ENCODE results near the gene ABCB8. TPM values are rescaled to one million over a fixed set of nuclear protein-coding genes. Genes with fewer than 3 reads are reported as not detected.
"Not testable (repeated sequence)": the region's sequence is repeated elsewhere in the genome, so short reads cannot be mapped to it uniquely, and the experiment has no call there.

ABCB8 gene
- total and polyA plus RNA-seq, 2 donors (not counting 3 experiments of a cell fraction or from before 2014, with no cell fraction given): 38.0 to 46.3 TPM

- TF ChIP-seq GATA2 (IDR thresholded peaks at IDR 0.05; ENCODE audit: insufficient read depth, insufficient read length, low read depth, low read length) (no peak), CTCF (IDR thresholded peaks at IDR 0.05; ENCODE audit: extremely low read depth in 1 of 2, insufficient read depth in 1 of 2, low read depth in 1 of 2, low read length in 2 of 2) (no peak), POLR2AphosphoS5 (IDR thresholded peaks at IDR 0.05; ENCODE audit: insufficient read depth, low read depth, low read length) (no peak), MYC (IDR thresholded peaks at IDR 0.05; ENCODE audit: low read depth, low read length) (no peak), JUN (IDR thresholded peaks at IDR 0.05; ENCODE audit: borderline replicate concordance, insufficient read depth, insufficient read length, low read depth) (no peak), MAX (IDR thresholded peaks at IDR 0.05; ENCODE audit: insufficient read depth, insufficient read length) (no peak), EZH2 (IDR thresholded peaks at IDR 0.05; ENCODE audit: borderline replicate concordance, low read depth, low read length, severe bottlenecking) (no peak), POLR2A (IDR thresholded peaks at IDR 0.05; ENCODE audit: low read depth, low read length) (no peak), FOS (IDR thresholded peaks at IDR 0.05; ENCODE audit: borderline replicate concordance, insufficient read depth, low read length) (no peak)
- Histone ChIP-seq H3K9me1 (replicated peaks; ENCODE audit: control insufficient read depth, extremely low read depth, insufficient read depth, low read length) (no peaks in the 10 kb centered on the region), H4K20me1 (replicated peaks; ENCODE audit: control insufficient read depth, extremely low read depth, insufficient read depth, low read length) (no peaks in the 10 kb centered on the region), H3K4me1 (ENCODE audit: control insufficient read depth, extremely low read depth, insufficient read depth, low read length) (peaks cover 20% of the 10 kb centered on the region), H3K9ac (replicated peaks; ENCODE audit: extremely low read depth, insufficient read depth, low read length) (no peak overlapping the region), H3K4me3 (replicated peaks in 1 of 3; ENCODE audit: insufficient read depth in 1 of 3, low read depth in 1 of 3, low read length in 3 of 3) (no peak overlapping the region), H3K9me3 (replicated peaks; ENCODE audit: control insufficient read depth, insufficient read depth, low read length) (no peaks in the 10 kb centered on the region), H3K27me3 (ENCODE audit: control insufficient read depth in 2 of 2, insufficient read depth in 2 of 2, low read length in 2 of 2) (no peaks in the 10 kb centered on the region), H3K27ac (ENCODE audit: insufficient read depth, low read depth, low read length) (no peak overlapping the region), H3K79me2 (ENCODE audit: control insufficient read depth, insufficient read depth, low read length) (no peaks in the 10 kb centered on the region), H2AFZ (ENCODE audit: low read depth, low read length) (no peak overlapping the region), H3K36me3 (ENCODE audit: control insufficient read depth in 2 of 2, extremely low read depth in 1 of 2, insufficient read depth in 2 of 2, low read length in 2 of 2) (peaks cover 0 to 6% of the 10 kb centered on the region in 2 experiments), H3K4me2 (ENCODE audit: insufficient read depth, low read length) (no peak overlapping the region)
- DNase-seq (ENCODE audit: low read depth, low spot score): no peak
- ChIA-PET CTCF (interaction anchor here (1.0 kb wide), 1 partner anchor 22 kb away, joined by 3 read pairs; no protein-coding TSS in a partner anchor), POLR2A (interaction anchor here (1.1 kb wide), 1 partner anchor 10 kb away, joined by 3 read pairs; no protein-coding TSS in a partner anchor)
- BruUV-seq (replicated peaks): no TSS peak
- intact Hi-C loops (cut with micrococcal nuclease) (no loop called here), dilution Hi-C loops (cut with MboI; ENCODE audit: extremely low pct_ligation_motif_present, low sequenced_read_pairs) (no loop called here)
- no peak for FAIRE-seq
Measured at GRCh38 chr7:151040616-151041375, 12.5 kb downstream of the ABCB8 start.

DNA sequence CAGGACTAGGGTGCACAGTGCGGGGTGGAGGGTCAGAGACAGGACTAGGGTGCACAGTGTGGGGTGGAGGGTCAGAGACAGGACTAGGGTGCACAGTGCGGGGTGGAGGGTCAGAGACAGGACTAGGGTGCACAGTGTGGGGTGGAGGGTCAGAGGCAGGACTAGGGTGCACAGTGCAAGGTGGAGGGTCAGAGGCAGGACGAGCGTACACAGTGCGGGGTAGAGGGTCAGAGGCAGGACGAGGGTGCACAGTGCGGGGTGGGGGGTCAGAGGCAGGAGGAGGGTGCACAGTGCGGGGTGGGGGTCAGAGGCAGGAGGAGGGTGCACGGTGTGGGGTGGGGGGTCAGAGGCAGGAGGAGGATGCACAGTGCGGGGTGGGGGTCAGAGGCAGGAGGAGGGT lies 15.2 kb downstream of the ABCB8 start:
- FAIRE-seq: not testable (repeated sequence)

More for the DNA sequence above, 15.2 kb downstream of the ABCB8 start:
- H3K27ac ChIP-seq (ENCODE audit: insufficient read depth, low read depth, low read length); intact Hi-C loops (cut with micrococcal nuclease); CTCF ChIA-PET; H2AFZ ChIP-seq (ENCODE audit: low read depth, low read length); H3K9me3 ChIP-seq (replicated peaks; ENCODE audit: control insufficient read depth, insufficient read depth, low read length); POLR2A ChIA-PET; H3K9ac ChIP-seq (replicated peaks; ENCODE audit: extremely low read depth, insufficient read depth, low read length); H3K27me3 ChIP-seq (ENCODE audit: control insufficient read depth in 2 of 2, insufficient read depth in 2 of 2, low read length in 2 of 2); H3K79me2 ChIP-seq (ENCODE audit: control insufficient read depth, insufficient read depth, low read length); H3K36me3 ChIP-seq (ENCODE audit: control insufficient read depth in 2 of 2, extremely low read depth in 1 of 2, insufficient read depth in 2 of 2, low read length in 2 of 2); H3K4me3 ChIP-seq (replicated peaks in 1 of 3; ENCODE audit: insufficient read depth in 1 of 3, low read depth in 1 of 3, low read length in 3 of 3); BruUV-seq (replicated peaks); H3K9me1 ChIP-seq (replicated peaks; ENCODE audit: control insufficient read depth, extremely low read depth, insufficient read depth, low read length); H4K20me1 ChIP-seq (replicated peaks; ENCODE audit: control insufficient read depth, extremely low read depth, insufficient read depth, low read length); dilution Hi-C loops (cut with MboI; ENCODE audit: extremely low pct_ligation_motif_present, low sequenced_read_pairs); H3K4me2 ChIP-seq (ENCODE audit: insufficient read depth, low read length); DNase-seq (ENCODE audit: low read depth, low spot score): not testable (repeated sequence)
- H3K4me1 ChIP-seq (ENCODE audit: control insufficient read depth, extremely low read depth, insufficient read depth, low read length): peaks cover 19% of the 10 kb centered on the region

All from endothelial cell of umbilical vein (primary cell).